Measurements from ENCODE around the gene DDHD1. TPM values are rescaled to one million over a fixed set of nuclear protein-coding genes. Genes with fewer than 3 reads are reported as not detected.

DDHD1 gene
- polyA plus RNA-seq, 4 donors = 0.54 to 9.4 (median 1.6) TPM

- no peaks in the 10 kb centered on the region for H3K9me3 ChIP-seq (ENCODE audit: control insufficient read depth in 2 of 2, insufficient read depth in 1 of 2, low read depth in 1 of 2, low read length in 1 of 2)
- FAIRE-seq (no peak), DNase-seq (no peak)
- H3K4me1 ChIP-seq (ENCODE audit: control insufficient read depth in 3 of 3, insufficient read depth in 2 of 3, low read depth in 1 of 3, low read length in 2 of 3) = peaks cover 0 to 4% (median 0%) of the 10 kb centered on the region in 3 donors
- WGBS, 3 donors = 57 to 71% (median 63%) methylated on average over 3 of the region's 3 CpGs
- H3K36me3 ChIP-seq (ENCODE audit: control insufficient read depth in 3 of 3, insufficient read depth in 2 of 3, low read depth in 1 of 3, low read length in 3 of 3) = no peaks in the 10 kb centered on the region
- H3K4me3 ChIP-seq (ENCODE audit: low read depth in 1 of 3, low read length in 3 of 3) = no peak overlapping the region
- no peak overlapping the region for H3K27ac ChIP-seq (ENCODE audit: low read depth in 1 of 3, low read length in 2 of 3)
- no peaks in the 10 kb centered on the region for H3K27me3 ChIP-seq (ENCODE audit: control insufficient read depth in 3 of 3, insufficient read depth in 3 of 3, low read length in 3 of 3)
These were observed 125.6 kb downstream of the DDHD1 start for GRCh38 chr14:53027562-53027961.

DNA sequence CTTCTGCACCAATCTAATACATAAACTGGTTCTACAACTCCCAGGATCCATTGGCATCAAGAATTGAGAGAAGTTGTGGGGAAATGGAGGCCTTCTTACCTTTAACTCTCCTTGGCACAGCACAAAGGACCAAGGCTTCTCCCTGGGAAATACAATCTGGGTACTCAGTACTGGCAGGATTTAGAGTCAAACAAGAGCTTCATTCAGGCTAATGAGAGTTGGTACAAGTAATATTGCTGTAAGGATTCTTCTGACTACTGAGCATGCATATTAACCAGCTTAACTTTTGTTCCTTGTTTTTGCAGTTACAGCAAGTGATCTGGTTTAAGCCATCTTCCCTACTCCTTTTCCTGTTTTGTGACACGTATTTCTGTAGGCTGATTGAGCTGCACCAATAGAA lies 126.1 kb downstream of the DDHD1 start:
- WGBS, 3 donors = 7 to 43% (median 37%) methylated on average over 1 of the region's 1 CpG
- no peaks in the 10 kb centered on the region for H3K36me3 ChIP-seq (ENCODE audit: control insufficient read depth in 3 of 3, insufficient read depth in 2 of 3, low read depth in 1 of 3, low read length in 3 of 3)
- H3K27ac ChIP-seq (ENCODE audit: low read depth in 1 of 3, low read length in 2 of 3) = no peak overlapping the region
- no peaks in the 10 kb centered on the region for H3K27me3 ChIP-seq (ENCODE audit: control insufficient read depth in 3 of 3, insufficient read depth in 3 of 3, low read length in 3 of 3)
- H3K4me1 ChIP-seq (ENCODE audit: control insufficient read depth in 3 of 3, insufficient read depth in 2 of 3, low read depth in 1 of 3, low read length in 2 of 3) = no peaks in the 10 kb centered on the region
- no peak overlapping the region for H3K4me3 ChIP-seq (ENCODE audit: low read depth in 1 of 3, low read length in 3 of 3)
- FAIRE-seq = no peak
- no peak for DNase-seq
- H3K9me3 ChIP-seq (ENCODE audit: control insufficient read depth in 2 of 2, insufficient read depth in 1 of 2, low read depth in 1 of 2, low read length in 1 of 2) = no peaks in the 10 kb centered on the region

DNA sequence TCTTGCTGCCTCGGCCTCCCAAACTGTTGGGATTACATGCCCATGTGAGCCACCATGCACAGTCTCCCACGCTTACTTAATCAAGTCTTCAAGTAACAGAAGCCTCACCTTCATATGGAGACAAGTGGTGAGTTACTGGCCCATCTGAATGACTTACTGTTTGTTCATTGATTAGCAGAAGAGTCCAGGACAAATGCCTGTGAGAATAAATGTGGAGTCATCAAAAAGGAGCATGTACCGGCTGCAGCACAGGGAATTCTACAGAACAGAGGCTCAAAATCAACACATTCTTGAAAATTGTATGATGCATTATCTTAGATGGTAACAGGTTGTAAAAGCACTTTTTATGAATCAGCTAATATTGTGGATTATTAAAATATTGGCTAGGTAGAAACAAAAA lies 129.8 kb downstream of the DDHD1 start:
- Histone ChIP-seq H3K4me3 (ENCODE audit: low read depth in 1 of 3, low read length in 3 of 3) (no peak overlapping the region), H3K36me3 (ENCODE audit: control insufficient read depth in 3 of 3, insufficient read depth in 2 of 3, low read depth in 1 of 3, low read length in 3 of 3) (no peaks in the 10 kb centered on the region), H3K9me3 (ENCODE audit: control insufficient read depth in 2 of 2, insufficient read depth in 1 of 2, low read depth in 1 of 2, low read length in 1 of 2) (no peaks in the 10 kb centered on the region), H3K27ac (ENCODE audit: low read depth in 1 of 3, low read length in 2 of 3) (no peak overlapping the region), H3K27me3 (ENCODE audit: control insufficient read depth in 3 of 3, insufficient read depth in 3 of 3, low read length in 3 of 3) (no peaks in the 10 kb centered on the region), H3K4me1 (ENCODE audit: control insufficient read depth in 3 of 3, insufficient read depth in 2 of 3, low read depth in 1 of 3, low read length in 2 of 3) (no peaks in the 10 kb centered on the region)
- DNase-seq (no peak), FAIRE-seq (no peak)
- WGBS, 3 donors = 92 to 95% (median 93%) methylated on average over 3 of the region's 3 CpGs

GRCh38 chr14:53022593-53022992 lies 130.5 kb downstream of the DDHD1 start:
- H3K4me1 ChIP-seq (ENCODE audit: control insufficient read depth in 3 of 3, insufficient read depth in 2 of 3, low read depth in 1 of 3, low read length in 2 of 3) = no peaks in the 10 kb centered on the region
- H3K36me3 ChIP-seq (ENCODE audit: control insufficient read depth in 3 of 3, insufficient read depth in 2 of 3, low read depth in 1 of 3, low read length in 3 of 3) = no peaks in the 10 kb centered on the region
- no peak overlapping the region for H3K4me3 ChIP-seq (ENCODE audit: low read depth in 1 of 3, low read length in 3 of 3)
- FAIRE-seq (no peak), DNase-seq (no peak)
- no peaks in the 10 kb centered on the region for H3K9me3 ChIP-seq (ENCODE audit: control insufficient read depth in 2 of 2, insufficient read depth in 1 of 2, low read depth in 1 of 2, low read length in 1 of 2)
- 81 to 90% (median 89%) methylated on average over 3 of the region's 3 CpGs for WGBS, 3 donors
- H3K27me3 ChIP-seq (ENCODE audit: control insufficient read depth in 3 of 3, insufficient read depth in 3 of 3, low read length in 3 of 3) = no peaks in the 10 kb centered on the region
- no peak overlapping the region for H3K27ac ChIP-seq (ENCODE audit: low read depth in 1 of 3, low read length in 2 of 3)

- H3K27me3 ChIP-seq (ENCODE audit: control insufficient read depth in 3 of 3, insufficient read depth in 3 of 3, low read length in 3 of 3) = no peaks in the 10 kb centered on the region
- H3K27ac ChIP-seq (ENCODE audit: low read depth in 1 of 3, low read length in 2 of 3) = no peak overlapping the region
- no peaks in the 10 kb centered on the region for H3K4me1 ChIP-seq (ENCODE audit: control insufficient read depth in 3 of 3, insufficient read depth in 2 of 3, low read depth in 1 of 3, low read length in 2 of 3)
- WGBS, 3 donors = 48 to 68% (median 58%) methylated on average over 5 of the region's 5 CpGs
- DNase-seq (no peak), FAIRE-seq (no peak)
- H3K9me3 ChIP-seq (ENCODE audit: control insufficient read depth in 2 of 2, insufficient read depth in 1 of 2, low read depth in 1 of 2, low read length in 1 of 2) = no peaks in the 10 kb centered on the region
- no peaks in the 10 kb centered on the region for H3K36me3 ChIP-seq (ENCODE audit: control insufficient read depth in 3 of 3, insufficient read depth in 2 of 3, low read depth in 1 of 3, low read length in 3 of 3)
- no peak overlapping the region for H3K4me3 ChIP-seq (ENCODE audit: low read depth in 1 of 3, low read length in 3 of 3)
These were observed 132.8 kb downstream of the DDHD1 start for GRCh38 chr14:53020193-53020932.

- H3K27ac ChIP-seq (ENCODE audit: low read depth in 1 of 3, low read length in 2 of 3) = no peak overlapping the region
- DNase-seq = no peak
- FAIRE-seq = no peak
These were observed 133.7 kb downstream of the DDHD1 start for GRCh38 chr14:53019406-53019805.

GRCh38 chr14:53017837-53018236 lies 135.3 kb downstream of the DDHD1 start:
- Histone ChIP-seq H3K9me3 (ENCODE audit: control insufficient read depth in 2 of 2, insufficient read depth in 1 of 2, low read depth in 1 of 2, low read length in 1 of 2) (no peaks in the 10 kb centered on the region), H3K4me1 (ENCODE audit: control insufficient read depth in 3 of 3, insufficient read depth in 2 of 3, low read depth in 1 of 3, low read length in 2 of 3) (no peaks in the 10 kb centered on the region), H3K36me3 (ENCODE audit: control insufficient read depth in 3 of 3, insufficient read depth in 2 of 3, low read depth in 1 of 3, low read length in 3 of 3) (no peaks in the 10 kb centered on the region), H3K27me3 (ENCODE audit: control insufficient read depth in 3 of 3, insufficient read depth in 3 of 3, low read length in 3 of 3) (no peaks in the 10 kb centered on the region), H3K4me3 (ENCODE audit: low read depth in 1 of 3, low read length in 3 of 3) (no peak overlapping the region), H3K27ac (ENCODE audit: low read depth in 1 of 3, low read length in 2 of 3) (no peak overlapping the region)
- DNase-seq (no peak), FAIRE-seq (no peak)
- WGBS, 3 donors = 64 to 89% (median 86%) methylated on average over 3 of the region's 3 CpGs

More at GRCh38 chr14:53019406-53019805, 133.7 kb downstream of the DDHD1 start:
- Histone ChIP-seq H3K4me3 (ENCODE audit: low read depth in 1 of 3, low read length in 3 of 3) (no peak overlapping the region), H3K27me3 (ENCODE audit: control insufficient read depth in 3 of 3, insufficient read depth in 3 of 3, low read length in 3 of 3) (no peaks in the 10 kb centered on the region), H3K36me3 (ENCODE audit: control insufficient read depth in 3 of 3, insufficient read depth in 2 of 3, low read depth in 1 of 3, low read length in 3 of 3) (no peaks in the 10 kb centered on the region), H3K4me1 (ENCODE audit: control insufficient read depth in 3 of 3, insufficient read depth in 2 of 3, low read depth in 1 of 3, low read length in 2 of 3) (no peaks in the 10 kb centered on the region), H3K9me3 (ENCODE audit: control insufficient read depth in 2 of 2, insufficient read depth in 1 of 2, low read depth in 1 of 2, low read length in 1 of 2) (no peaks in the 10 kb centered on the region)

DNA sequence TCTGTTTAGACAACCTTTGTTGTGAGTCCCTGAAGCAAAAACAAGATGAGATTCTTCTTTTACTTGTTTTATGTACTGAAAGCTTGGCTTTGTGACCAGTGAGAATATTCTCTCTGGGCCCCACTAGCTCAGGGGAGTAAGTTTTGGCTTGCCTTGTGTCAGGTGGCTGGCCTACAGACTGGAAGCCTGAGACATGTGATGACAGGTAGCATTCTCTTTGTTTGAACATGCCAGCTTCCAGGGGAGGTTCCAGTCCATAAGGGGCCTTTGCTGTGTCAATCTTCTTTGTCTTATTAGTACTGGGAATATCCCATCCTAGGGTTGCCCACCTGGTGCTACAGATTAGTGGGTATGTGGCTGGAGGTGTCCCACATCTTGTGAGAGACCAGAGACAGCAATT lies 136.2 kb downstream of the DDHD1 start:
- no peaks in the 10 kb centered on the region for H3K4me1 ChIP-seq (ENCODE audit: control insufficient read depth in 3 of 3, insufficient read depth in 2 of 3, low read depth in 1 of 3, low read length in 2 of 3)
- DNase-seq (no peak), FAIRE-seq (no peak)
- H3K36me3 ChIP-seq (ENCODE audit: control insufficient read depth in 3 of 3, insufficient read depth in 2 of 3, low read depth in 1 of 3, low read length in 3 of 3) = no peaks in the 10 kb centered on the region
- no peak overlapping the region for H3K4me3 ChIP-seq (ENCODE audit: low read depth in 1 of 3, low read length in 3 of 3)
- no peak overlapping the region for H3K27ac ChIP-seq (ENCODE audit: low read depth in 1 of 3, low read length in 2 of 3)
- H3K9me3 ChIP-seq (ENCODE audit: control insufficient read depth in 2 of 2, insufficient read depth in 1 of 2, low read depth in 1 of 2, low read length in 1 of 2) = no peaks in the 10 kb centered on the region
- H3K27me3 ChIP-seq (ENCODE audit: control insufficient read depth in 3 of 3, insufficient read depth in 3 of 3, low read length in 3 of 3) = no peaks in the 10 kb centered on the region

- FAIRE-seq (no peak), DNase-seq (no peak)
- H3K27me3 ChIP-seq (ENCODE audit: control insufficient read depth in 3 of 3, insufficient read depth in 3 of 3, low read length in 3 of 3) = no peaks in the 10 kb centered on the region
- no peaks in the 10 kb centered on the region for H3K4me1 ChIP-seq (ENCODE audit: control insufficient read depth in 3 of 3, insufficient read depth in 2 of 3, low read depth in 1 of 3, low read length in 2 of 3)
- no peak overlapping the region for H3K4me3 ChIP-seq (ENCODE audit: low read depth in 1 of 3, low read length in 3 of 3)
- H3K36me3 ChIP-seq (ENCODE audit: control insufficient read depth in 3 of 3, insufficient read depth in 2 of 3, low read depth in 1 of 3, low read length in 3 of 3) = no peaks in the 10 kb centered on the region
- H3K27ac ChIP-seq (ENCODE audit: low read depth in 1 of 3, low read length in 2 of 3) = no peak overlapping the region
- 62 to 75% (median 68%) methylated on average over 2 of the region's 2 CpGs for WGBS, 3 donors
- H3K9me3 ChIP-seq (ENCODE audit: control insufficient read depth in 2 of 2, insufficient read depth in 1 of 2, low read depth in 1 of 2, low read length in 1 of 2) = no peaks in the 10 kb centered on the region
These were observed 136.6 kb downstream of the DDHD1 start for GRCh38 chr14:53016491-53016890.
